ENCODE results near the gene CYGB. TPM values are rescaled to one million over a fixed set of nuclear protein-coding genes. Genes with fewer than 3 reads are reported as not detected.
"Not testable (repeated sequence)": the region's sequence is repeated elsewhere in the genome, so short reads cannot be mapped to it uniquely, and the experiment has no call there.

CYGB gene
- total RNA-seq, 1 donor from 2014 or later: 10.3 TPM

DNA sequence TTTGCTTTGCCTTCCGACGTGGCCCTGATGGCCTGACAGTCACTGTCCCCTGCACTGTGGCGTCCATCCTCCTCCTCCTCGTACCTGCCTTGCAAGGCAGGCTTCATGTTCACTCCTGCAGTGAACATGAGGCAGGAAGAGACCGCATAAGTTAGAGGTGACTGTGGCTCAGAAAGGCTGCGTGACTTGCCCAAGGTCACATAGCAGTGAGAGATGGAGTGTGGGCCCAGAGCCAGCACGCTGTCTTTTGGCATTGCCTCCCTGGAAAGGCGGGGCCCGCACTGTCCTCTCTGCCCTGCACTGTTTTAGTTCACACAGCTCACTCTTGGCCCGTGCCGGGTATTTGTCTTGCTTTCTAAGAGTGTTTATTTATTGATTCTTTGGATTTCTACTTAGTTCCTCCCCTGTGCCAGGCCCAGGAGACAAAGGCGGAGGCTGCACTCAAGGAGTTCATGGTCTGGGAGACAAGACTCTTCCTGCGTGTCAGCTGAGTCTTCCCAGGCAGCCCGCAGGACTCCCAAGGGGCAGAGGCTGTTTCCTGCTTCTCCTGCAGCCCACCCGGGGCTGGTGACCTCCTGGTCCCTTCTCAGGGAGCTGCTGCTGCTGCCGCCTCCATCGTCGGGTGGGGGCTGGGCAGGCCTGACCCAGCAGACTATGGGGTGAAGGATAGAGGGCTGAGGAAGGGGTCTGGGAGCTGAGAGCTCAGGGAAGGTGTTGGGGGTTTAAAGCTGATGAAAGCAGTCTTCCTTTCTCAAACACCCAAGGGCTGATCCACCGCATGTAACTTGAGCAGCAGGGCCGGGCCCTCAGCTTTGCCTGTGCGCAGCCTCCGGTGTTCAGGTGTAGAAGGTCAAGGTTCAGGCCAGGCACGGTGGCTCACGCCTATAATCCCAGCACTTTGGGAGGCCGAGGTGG lies 12.7 kb downstream of the CYGB start:
- no peak for DNase-seq (ENCODE audit: low read depth)

GRCh38 chr17:76523084-76524037 lies 14.1 kb downstream of the CYGB start:
- DNase-seq (ENCODE audit: low read depth): no peak

- not testable (repeated sequence) for DNase-seq (ENCODE audit: low read depth)
Observed at GRCh38 chr17:76521683-76522082, 15.8 kb downstream of the CYGB start.

- DNase-seq (ENCODE audit: low read depth): no peak
Observed at GRCh38 chr17:76521262-76521661, 16.2 kb downstream of the CYGB start.

DNA sequence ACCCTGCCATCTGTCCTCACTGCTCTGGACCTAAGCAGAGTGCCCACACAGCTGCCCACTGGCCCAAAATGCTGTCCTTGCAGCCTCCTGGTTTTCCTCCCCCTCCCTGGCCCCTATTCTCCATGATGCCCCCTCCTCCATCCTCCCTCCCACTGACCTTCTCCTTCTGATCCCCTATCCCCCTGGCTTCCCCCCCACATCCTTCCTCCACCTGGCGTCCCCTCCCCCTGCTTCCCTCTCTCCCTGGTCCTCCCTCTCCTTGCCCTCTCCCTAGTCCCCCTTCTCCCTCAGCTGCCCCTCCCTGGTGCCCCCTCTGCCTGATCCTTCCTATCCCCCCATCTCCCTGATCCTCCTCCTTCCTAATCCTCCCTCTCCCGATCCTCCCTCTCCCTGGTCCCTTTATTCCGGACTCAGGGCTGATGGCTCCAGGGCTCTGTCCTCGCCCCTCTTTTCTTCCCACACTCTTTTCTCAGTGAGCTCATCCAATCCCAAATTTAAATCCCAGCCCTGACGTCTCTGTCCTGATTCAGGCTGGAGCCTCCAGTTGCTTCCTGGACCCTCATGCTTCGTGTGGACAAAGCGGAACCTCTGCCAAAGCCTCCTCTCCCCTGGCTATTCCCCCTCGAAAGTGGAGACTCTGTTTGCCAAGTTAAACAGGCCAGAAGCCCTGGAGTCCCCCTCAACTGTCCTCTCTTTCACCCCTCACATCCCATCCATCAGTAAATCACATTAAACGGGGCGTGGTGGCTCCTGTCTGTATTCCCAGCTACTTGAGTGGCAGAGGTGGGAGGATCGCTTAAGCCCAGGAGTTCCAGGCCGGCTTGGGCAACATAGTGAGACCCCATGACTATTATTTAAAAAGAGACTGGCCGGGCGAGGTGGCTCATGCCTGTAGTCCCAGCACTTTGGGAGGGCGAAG lies 18.2 kb downstream of the CYGB start:
- no peak for DNase-seq (ENCODE audit: low read depth)

DNA sequence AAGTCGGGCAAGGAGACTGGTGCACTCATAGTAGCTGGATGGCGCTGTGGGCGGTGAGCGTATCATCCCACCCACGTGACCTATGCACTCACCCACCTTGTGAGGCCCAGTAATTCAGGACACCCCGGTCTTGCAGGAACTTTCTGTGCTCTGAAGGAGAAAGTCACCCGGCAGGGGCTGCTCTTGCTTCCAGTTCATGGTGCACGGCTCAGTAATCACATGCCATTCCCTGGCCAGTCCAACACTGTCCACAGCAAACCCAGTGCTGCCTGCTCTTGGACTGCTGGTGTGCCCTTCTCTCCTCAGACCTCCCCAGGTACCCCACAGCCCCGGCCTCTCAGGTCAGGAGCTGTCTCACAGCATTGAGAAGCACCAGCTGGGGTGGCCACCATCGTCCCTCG lies 19.9 kb downstream of the CYGB start:
- peak; percentile 69 for DNase-seq (ENCODE audit: low read depth)

GRCh38 chr17:76515274-76515949 lies 22.1 kb downstream of the CYGB start:
- peak; percentile 83 for DNase-seq (ENCODE audit: low read depth)

DNA sequence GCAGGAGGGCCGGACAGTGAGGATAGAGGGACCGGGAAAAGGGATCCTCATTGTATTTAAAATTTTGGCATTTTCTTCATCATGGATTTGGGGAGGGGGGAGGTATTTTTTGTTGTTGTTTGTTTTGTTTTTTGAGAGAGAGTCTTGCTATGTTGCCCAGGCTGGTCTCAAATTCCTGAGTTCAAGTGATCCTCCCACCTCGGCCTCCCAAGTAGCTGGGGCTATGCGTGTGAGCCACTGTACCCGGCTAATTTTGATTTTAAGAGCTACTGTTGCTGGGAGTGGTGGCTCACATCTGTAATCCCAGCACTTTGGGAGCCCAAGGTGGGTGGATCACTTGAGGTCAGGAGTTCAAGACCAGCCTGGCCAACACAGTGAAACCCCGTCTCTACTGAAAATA lies 23.2 kb downstream of the CYGB start:
- not testable (repeated sequence) for DNase-seq (ENCODE audit: low read depth)

DNA sequence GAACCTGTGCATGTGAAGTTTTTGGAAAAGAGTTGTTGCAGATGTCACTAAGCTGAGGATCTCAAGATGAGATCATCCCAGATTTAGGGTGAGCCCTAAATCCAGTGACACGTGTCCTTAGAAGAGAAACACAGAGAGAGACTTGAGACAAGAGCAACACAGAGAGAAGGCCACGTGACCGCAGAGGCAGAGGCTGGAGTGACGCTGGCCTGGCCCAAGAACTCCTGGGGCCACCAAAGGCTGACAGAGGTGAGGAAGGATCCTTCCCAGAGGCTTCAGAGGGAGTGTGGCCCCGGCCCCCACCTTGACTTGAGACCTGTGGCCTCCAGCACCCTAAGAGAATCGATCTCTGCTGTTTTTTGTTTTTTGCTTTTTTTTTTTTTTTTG lies 24.2 kb downstream of the CYGB start:
- no peak for DNase-seq (ENCODE audit: low read depth)

- no peak for DNase-seq (ENCODE audit: low read depth)
Observed at GRCh38 chr17:76512366-76513305, 24.9 kb downstream of the CYGB start.

- DNase-seq (ENCODE audit: low read depth): no peak
Observed at GRCh38 chr17:76511668-76512365, 25.7 kb downstream of the CYGB start.

DNA sequence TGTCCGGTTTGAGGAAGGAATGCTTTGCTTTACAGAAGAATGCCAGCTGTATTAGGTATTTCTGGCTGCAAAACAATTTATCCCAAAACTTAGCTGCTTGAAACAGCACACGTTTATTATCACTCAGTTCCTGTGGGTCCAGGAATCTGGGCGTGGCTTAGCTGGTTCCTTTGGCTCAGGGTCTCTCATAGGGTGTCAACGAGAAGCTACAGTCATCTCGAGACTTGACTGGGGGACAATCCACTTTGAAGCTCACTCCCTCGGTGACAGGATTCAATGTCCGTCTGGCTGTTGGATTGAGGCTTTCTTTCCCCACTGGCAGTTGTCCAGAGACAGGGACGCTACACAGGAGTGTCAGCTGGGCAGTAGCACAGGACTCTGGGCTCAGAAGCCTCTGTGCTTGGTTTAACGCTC lies 26.7 kb downstream of the CYGB start:
- no peak for DNase-seq (ENCODE audit: low read depth)

GRCh38 chr17:76508472-76509063 lies 28.9 kb downstream of the CYGB start:
- not testable (repeated sequence) for DNase-seq (ENCODE audit: low read depth)

DNA sequence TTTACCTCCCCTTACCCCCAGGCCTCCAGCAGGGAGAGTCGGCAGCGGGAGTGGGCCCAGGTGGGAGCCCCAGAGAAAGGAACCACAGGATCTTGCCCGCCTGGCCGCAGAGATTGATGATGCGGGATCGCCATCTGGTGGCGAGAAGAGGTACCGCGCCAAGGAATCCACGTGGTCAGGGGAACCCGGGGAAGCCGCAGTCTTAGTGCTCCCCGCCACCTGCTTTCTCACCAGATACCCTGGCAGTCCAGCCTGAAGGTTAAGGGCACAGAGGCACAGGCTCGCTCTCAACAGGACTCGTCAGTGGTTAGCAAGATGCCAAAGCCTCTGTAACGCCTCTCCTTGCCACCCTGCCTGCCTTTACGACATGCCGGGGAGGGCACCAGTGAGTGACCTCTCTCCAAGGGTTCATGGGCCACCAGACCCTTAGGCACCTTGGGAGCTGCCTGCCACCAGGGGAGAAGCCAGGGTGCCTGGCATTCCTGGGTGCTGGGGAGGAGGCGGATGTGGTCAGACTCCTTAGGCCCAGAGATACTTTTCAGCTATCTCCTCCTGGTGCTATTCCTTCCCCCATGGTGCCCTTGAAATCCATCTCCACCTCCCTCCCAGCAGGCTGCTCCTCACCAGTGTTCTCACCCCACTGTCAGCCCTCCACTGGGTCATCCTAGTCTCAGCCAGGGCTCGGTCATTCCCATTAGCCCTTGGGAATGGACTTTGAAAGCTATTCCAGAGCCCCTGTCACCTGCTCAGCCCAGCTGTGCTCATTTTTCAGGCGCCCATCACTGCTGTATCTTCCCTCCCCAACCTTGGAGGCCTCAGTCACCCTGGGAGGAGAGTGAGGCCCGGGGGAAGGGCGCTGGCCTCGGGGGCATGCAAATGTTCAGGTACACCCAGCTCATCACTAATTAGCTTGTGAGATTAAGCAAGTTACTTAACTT lies 30.8 kb downstream of the CYGB start:
- DNase-seq (ENCODE audit: low read depth): no peak

DNA sequence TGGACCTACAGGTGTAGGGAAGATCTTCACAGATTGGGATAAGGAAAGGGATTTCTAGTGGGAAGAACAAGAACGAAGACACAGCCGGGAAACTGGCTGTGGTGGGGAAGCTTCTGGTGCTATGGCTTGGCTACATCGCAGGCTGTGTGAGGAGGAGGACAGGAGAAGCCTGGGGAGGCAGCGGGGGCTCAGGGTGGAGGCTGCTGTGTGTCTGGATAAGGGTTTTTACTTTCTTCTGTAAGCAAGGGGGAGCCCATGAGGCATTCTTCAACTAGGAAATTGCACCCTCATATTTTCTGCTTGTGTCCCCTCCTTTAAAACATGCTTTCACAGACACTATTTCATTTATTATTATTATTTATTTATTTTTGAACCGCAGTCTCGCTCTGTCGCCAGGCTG lies 33.4 kb downstream of the CYGB start:
- no peak for DNase-seq (ENCODE audit: low read depth)

GRCh38 chr17:76502341-76503211 lies 34.9 kb downstream of the CYGB start:
- DNase-seq (ENCODE audit: low read depth): no peak
